GM19043 (cell line): ENCODE data around the gene METTL26.

ENCODE experiments used
- ATAC-seq: cut with Tn5 transposase; IDR thresholded peaks from one replicate; pipeline ENCODE4 v1.9.1; 2021; ENCODE audit warnings: low read depth; ENCODE audit not compliant: unreplicated experiment

METTL26 gene

DNA sequence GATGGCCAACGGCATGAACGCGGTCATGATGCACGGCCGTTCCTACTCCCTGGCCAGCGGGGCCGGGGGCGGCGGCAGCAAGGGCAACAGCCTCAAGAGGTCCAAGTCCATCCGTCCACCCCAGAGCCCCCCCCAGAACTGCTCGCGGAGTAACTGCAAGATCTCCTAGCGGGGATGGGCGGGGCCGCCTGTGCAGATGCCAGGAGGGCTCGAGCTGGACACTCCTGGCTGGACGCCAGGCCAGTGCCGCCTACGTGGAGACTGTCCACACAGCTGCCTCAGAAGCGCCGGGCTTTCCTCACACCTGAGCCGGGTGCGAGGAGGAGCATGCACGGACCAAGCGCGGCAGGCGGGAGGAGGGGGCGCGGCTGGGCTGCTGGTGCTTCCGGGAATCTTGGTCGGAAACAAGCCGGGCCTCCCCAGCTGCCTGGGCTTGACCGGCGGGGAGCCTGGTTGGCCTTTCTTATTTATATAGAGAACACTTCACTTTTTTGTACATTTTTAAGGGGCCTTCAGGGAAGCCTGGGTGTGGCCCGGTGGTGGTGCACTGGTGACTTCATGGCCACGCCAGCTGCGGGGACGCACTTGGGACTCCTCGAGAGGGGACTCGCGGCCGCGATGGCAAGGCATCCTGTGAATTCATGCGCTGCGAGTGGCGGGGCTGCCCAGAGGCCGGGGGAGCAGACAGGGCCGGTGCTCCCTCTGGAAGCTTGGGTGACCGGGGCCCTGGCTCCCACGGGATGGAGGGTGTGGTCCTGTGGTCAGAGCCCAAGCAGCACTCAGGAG is 8.5 kb downstream of the METTL26 start:
- ATAC-seq: no peak

DNA sequence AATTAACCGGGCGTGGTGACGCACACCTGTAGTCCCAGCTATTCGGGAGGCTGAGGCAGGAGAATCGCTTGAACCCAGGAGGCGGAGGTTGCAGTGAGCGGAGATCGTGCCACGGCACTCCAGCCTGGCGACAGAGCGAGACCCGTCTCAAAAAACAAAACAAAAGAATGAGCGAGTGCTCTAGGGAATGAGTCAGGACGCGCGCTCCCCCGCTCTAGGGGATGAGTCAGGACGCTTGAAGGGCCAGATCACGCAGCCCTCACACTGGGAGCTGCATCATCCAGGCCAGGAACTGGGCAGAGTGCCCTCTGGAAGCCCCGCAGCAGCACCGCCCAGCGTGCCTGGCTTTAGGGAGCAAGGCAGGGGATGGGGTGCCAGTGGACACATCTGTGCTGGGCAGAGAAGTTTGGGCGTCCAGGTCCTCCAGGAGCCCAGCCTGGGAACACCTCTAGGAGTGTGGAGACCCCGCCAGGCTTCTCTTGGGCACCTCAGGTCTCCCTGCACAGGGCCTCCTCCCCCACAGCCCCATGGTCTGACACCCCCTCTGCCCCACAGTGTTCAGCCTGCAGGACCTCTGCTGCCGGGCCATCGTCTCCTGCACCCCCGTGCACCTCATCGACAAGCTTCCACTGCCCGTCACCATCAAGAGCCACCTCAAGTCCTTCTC is 9.2 kb downstream of the METTL26 start:
- no peak for ATAC-seq

DNA sequence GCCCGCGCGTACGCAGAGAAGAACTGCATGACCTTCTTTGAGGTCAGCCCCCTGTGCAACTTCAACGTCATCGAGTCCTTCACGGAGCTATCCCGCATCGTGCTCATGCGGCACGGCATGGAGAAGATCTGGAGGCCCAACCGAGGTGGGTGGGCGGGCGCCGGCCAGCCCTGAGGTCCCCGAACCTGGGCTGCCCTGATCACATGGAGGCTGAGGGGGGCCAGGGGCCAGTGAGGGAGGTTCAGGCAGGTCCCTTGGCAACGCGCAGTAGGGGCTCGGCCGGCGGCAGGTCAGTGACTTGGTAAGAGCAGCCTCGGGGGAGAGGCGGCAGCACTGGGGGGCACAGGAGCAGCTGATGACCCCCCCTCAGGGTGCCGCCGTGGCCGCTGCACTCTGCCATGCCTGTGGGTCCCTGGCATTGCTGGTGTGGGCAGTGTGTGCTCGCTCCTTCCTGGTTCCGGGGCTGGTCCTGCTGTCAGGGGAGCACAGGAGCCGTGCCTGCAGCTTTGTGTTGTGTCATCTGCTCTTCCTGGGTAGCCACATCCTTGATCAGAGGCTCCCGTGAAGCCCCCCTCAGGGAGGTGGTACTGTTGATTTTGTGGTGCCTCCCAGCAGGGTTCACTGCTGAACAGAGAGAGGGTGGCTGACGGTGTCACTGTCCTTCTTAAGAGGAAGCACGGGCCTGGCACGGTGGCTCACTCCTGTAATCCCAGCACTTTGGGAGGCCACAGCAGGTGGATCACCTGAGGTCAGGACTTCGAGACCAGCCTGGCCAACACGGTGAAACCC is 9.9 kb downstream of the METTL26 start:
- no peak for ATAC-seq

DNA sequence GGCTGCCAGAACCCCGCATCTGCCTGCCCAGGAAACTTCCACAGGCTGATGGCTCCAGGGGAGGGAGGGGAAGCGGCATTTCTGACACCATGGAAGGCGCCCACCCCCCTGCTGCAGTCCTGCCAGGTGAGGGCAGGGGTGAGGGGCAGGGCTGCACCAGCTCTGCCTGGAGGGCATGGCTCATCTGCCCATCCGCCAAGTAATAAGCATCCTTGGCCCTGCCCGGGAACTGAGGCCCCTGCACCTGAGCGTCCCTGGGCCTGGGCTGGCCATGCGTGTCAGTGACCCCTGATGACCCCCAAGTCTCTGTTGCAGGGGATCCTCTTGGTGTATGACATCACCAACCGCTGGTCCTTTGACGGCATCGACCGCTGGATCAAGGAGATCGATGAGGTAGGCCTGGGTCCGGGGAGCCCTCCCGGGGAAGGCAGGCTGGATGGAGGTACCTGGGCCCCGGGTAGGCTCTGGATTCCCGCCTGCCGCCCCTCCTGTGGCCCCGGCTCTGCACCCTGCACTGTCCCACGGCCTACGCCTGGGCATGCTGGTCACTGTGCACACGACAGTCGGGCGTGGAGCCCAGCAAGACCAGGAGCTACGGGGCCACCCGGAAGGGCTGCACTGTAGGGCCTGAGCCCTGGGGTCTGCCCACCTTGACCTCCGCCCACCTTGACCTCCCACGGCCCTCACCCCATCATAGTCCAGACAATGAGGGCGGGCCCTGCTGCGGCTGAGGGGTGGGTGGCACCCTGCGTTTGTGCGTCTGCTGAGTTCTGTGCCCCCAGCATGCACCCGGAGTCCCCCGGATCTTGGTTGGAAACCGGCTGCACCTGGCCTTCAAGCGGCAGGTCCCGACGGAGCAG is 10.8 kb downstream of the METTL26 start:
- no peak for ATAC-seq

DNA sequence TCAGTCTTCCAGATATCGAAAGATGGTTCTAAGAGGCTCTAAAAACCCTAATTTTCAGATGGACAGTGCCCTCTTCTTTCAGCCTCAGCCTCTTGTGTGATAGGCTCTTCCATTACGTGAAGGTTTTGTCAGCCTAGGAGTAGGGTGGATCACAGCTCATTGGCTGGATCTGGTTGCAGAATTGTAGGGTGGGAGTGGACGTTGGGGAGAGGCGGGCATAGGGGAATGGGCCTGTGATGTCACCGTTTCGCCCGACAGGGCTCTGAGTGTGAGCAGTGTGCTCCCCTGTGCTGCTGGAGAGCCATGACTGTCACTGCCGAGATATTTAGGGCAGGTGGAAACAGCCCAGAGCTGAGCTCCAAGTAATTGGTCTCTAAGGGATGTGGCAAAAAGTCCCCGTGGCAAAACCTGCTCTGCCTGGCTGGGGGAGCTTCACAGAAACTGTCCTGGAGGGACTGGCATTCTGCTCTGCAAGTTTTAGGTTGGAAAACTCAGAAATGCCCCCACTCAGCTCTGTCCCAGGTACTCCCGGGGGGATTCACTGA is 11.5 kb downstream of the METTL26 start:
- no peak for ATAC-seq

DNA sequence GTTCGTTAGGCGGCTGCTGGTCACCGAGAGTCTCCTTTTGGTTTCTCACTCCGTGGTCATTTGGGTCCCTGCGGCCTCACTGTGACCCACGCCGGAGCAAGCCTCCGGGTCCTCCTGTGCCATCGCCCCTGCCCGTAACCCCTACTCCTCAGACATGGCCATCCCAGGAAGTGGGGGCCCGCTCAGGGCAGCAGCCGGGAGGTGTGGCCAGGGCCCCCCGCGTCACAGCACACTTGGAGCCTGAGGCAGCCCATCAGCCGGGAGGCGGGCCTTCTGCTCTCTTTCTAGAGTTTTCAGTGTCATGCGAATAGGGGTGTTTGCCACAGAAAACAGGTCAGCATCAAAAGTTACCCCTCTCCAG is 13.2 kb downstream of the METTL26 start:
- ATAC-seq: no peak

DNA sequence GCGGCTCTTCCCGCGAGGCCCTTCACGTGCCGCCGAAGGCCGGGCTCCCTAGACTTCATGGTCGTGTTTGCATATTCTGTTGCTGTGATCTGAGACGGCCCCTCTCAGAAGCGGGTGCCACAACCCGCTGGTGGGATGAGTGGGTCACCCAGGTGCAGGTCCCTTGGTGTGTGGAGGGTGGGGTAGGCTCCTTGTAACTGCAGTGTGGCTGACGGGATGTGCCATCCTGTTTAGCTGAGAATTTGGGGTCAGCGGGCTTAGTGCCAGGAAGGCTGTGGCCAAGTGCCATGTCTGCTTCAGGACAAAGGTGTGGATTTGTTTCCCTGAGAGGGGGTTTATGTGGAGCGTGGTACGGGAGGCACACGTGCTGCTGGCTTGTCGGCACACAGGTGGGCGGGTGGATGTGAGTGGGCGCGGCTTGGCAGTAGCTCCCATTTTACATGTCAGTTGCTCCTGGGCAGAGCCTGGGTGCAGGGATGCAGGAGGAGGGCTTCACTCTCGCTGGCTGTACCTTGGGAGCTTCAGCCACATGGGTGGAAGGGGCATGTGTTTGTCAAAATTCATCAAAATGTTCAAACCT is 14.5 kb downstream of the METTL26 start:
- ATAC-seq: no peak

DNA sequence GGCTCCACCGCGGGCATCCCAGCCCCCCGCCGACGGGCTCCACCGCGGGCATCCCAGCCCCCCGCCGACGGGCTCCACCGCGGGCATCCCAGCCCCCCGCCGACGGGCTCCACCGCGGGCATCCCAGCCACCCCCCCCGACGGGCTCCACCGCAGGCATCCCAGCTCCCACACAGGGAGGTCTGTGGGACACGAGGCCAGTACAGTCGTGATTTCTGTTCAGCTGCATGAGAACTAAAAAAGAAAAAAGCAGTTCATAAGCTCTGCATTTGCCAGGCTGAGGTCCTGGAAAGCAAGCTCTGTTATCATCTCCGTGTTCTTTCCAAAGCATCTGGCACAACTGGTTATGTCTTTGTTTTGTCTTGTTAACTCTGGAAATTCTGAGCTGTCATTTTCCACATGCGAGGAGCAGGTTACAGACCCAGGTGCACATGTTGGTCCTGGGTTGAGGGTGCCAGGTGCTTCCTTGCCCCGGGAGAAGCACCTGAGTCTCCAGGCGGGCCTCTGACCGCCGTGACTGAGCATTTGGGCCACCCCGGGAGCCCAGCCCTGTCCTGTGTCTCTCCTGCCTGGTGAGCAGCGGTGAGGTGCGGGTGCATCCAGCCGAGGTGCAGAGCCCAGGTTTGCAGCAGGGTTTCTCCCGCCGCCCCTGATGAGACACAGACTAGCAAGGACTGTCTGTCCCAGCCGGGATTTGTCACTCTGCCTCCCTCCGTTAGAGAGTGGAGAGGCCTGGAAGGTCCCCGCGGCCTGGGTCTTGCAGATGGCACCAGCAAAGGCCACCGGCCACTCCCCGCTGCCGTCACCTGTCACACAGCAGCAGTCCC is 15.2 kb downstream of the METTL26 start:
- no peak for ATAC-seq

DNA sequence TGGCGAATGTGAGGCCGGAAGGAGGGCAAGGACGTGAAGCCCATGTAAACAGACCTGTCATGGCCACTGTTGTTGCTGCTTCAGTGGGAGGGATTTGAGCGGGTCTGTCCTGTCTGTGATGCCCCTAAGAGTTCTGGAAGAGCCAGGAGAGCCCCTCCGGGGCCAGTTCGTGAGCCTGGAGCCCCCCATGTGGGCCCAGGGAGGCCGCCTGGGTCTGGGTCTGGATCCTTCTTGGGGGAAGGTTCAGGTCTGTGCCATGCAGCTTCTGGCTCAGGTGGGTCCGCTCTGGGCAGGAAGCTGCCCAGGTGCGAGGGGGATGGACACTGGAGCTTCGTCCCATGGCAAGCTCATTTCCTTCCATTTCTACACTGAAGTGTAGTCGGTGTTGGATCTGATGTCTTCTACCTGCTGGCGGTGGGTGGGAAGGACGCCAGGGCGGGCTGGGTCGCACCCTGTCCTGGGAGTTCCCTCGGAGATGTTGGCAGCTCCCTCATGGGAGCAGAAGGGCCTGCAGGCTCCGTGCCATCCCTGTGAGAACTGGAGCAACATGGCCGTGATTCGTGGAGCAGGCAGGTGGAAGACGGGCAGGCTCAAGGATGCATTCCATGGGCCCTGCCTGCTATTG is 16.5 kb downstream of the METTL26 start:
- no peak for ATAC-seq

DNA sequence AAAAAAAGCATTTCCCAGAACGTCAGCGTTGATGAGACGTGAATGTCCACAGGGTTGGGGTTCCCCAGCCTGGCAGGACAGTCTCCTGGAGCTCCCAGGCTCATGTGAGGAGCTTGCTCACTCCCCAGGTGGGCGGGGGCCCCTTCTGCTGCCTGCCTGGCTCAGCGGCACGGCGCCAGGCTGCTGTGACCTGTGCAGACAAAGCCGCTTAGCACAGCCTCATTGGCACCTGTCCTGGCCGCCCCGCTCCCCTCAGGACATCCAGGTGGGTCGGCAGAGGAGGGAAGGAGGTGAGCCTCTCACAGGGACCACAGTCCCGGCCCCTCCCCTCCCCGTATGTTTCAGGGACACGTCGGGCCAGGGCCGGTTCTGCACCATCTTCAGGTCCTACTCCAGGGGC is 18.2 kb downstream of the METTL26 start:
- no peak for ATAC-seq

DNA sequence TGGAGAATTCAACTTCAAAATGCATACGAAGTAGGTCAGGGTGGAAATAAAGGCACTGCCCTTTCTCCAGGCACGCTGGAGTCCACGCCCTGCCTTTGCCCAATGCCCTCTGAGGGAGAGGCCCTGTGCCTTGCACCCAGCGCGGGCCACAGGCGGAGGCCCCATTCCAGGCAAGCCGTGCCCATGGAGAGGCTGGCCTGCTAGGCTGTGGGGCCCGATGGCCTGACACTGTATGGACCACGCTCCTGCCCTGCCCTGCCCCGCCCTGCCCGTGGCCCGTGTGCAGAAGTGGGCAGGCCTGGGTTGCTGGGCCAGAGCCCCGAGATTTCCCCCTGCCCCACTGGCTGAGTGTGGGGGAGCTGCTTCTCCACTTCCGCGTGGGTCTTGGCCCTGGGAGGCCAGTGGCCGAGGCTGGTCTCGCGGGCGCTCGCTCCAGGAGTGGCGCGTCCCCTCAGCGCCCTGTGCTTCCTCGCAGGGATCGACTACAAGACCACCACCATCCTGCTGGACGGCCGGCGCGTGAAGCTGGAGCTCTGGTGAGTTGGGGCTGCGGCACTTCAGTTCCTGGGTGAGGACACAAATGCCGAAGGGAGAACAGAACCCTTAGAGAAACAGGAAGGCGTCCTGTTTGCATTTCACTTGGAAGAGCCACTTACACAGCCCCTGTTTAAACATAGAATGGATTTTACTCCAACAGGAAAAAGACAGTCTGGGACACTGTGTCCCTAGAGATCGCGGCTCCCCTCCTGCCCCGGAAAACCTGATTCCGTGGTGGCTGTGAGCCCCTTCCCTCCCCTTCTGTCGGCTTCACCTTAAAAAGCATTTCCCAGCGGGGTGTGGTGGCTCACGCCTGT is 19.1 kb downstream of the METTL26 start:
- no peak for ATAC-seq

DNA sequence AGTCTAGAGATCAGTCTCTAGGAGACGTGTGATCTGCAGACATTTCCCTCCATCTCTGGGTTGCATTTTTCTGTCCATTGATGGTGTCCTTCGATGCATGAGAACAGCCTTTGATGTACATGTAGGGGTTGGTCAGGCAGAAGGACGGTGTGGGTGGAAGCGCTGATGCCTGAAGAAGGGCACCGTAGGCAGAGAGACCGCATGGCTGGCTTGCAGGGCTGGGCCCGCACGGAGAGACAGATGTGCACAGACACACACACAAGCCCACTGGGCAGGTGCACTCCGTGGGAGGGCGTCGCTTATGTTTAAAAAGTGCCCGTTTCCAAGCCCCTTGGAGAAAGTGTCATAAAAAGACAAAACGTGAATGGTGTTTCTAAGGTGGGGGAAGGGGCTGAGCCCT is 21.0 kb downstream of the METTL26 start:
- no peak for ATAC-seq

DNA sequence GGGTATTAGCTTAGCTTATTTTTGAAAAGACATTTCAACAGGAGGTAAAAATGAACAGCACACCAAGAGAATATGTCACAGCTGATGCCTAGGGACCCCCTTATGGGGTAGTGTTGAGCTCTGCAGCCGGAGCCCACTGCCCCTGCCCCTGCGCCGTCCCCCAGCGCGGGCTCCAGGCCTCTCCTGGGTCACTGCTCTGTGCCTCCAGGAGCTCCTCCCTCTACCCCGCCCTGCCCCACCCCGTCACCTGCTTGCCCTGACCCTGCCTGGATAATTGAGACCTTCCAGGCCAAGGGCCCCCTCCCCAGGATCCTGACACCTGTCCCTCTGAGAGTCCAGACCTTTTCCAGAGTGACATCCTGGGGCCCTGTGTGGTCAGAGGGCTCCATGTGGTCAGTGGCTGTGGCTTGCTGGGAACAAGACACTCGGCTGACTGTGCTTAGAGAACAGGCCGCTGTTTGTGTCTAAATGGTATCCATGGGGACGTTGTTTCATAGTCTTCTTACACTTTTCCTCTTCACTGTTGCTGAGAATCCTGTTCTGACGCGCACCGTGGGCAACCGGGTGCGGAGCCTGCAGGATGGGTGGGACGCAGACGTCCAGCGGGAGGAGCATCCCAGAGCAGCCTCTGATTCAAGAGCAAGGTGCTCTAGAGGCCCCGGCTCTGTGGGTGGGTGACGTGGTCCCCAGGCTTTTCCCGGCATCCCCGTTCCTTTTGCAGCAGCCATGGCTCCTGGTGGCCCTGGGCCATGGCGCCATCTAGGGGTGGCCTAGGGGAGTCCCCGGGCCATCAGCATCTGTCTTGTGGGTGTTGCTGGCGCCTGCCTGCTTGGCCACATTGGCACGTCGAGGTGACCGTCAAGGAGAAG is 25.4 kb downstream of the METTL26 start:
- no peak for ATAC-seq

DNA sequence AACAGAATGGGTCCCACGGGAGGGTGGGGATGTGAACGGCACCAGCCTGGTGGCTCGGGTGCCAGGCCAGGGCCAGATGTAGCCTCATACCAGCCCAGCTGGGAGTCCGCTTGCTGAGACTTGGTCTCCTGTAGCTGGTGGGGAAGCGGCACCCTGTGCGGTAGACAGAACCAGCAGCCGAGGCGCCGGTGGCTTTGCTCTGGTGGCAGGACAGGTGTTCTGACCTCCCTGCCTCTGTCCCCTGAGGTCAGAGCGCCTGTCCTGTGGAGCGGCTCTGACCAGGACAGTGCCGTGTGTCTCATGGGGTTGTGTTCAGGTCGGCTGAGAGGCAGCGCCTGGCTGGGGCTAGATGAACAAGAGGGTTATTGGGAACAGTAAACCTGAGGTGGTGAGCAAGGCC is 26.1 kb downstream of the METTL26 start:
- no peak for ATAC-seq

DNA sequence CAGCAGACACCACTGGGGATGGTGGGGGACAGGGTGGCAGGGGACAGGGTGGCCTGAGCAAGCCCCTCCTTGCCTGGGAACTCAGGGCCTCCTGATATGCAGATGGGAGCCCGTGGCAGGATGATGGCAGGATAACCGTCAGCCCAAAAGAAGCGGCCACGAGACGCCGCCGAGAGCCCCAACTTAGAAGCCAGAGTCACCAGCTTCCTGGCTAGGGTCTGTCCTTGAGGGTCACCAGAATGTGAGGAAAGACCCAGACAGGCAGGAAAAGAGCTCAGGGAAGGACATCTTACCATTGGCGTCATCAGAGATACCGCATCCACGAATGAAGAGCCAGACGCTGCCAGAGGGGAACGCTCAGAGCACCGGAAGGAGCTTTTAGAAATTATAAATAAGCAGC is 26.8 kb downstream of the METTL26 start:
- ATAC-seq: no peak

DNA sequence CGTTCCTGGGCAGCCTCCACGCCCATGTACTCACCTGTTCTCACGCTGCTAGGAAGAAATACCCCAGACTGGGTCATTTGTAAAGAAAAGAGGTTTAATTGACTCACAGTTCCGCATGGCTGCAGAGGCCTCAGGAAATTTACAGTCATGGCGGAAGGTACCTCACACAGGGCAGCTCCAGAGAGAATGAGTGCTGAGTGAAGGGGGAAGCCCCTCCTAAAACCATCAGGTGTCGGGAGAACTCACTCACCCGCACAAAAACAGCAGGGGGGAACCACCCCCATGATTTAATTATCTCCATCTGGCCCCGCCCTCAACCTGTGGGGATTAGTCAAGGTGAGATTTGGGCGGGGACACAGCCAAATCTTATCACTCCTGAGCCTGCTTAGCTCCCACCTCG is 28.1 kb downstream of the METTL26 start:
- no peak for ATAC-seq
